Erythroblast (primary cell): ENCODE data around the gene MPRIP.

Source experiments
- DNase-seq, 2 experiments: peaks; one replicate each; lab custom pipeline; 2025; lab: John Stamatoyannopoulos, UW
- GATA1 ChIP-seq: IDR thresholded peaks from 2 replicates; pipeline ENCODE4 v1.6.1; 2011; ENCODE audit warnings: low read depth, mild to moderate bottlenecking, control low read depth, low read length, moderate library complexity
- POLR2A ChIP-seq: IDR thresholded peaks from 2 replicates; pipeline ENCODE4 v1.6.1; 2011; ENCODE audit warnings: mild to moderate bottlenecking, low read length

The MPRIP gene

GRCh38 chr17:17141279-17141678 lies 99.0 kb downstream of the MPRIP start:
- TF ChIP-seq POLR2A: no peak
- no peak for TF ChIP-seq GATA1

GRCh38 chr17:17141860-17142552 lies 99.7 kb downstream of the MPRIP start:
- DNase-seq: peak; percentile 62 to 74
- no peak for TF ChIP-seq GATA1
- no peak for TF ChIP-seq POLR2A

More at GRCh38 chr17:17141279-17141678, 99.0 kb downstream of the MPRIP start:
- DNase-seq: no peak

- DNase-seq: no peak
- no peak for TF ChIP-seq GATA1
- TF ChIP-seq POLR2A: no peak
These were observed 100.3 kb downstream of the MPRIP start for GRCh38 chr17:17142556-17142955.

- TF ChIP-seq POLR2A: no peak
- TF ChIP-seq GATA1: no peak
- no peak for DNase-seq
These were observed 101.2 kb downstream of the MPRIP start for GRCh38 chr17:17143501-17143900.

- no peak for DNase-seq
- TF ChIP-seq GATA1: no peak
- no peak for TF ChIP-seq POLR2A
These were observed 101.8 kb downstream of the MPRIP start for GRCh38 chr17:17144061-17144460.

- DNase-seq: peak; percentile 30 to 53
- TF ChIP-seq POLR2A: no peak
- no peak for TF ChIP-seq GATA1
These were observed 102.8 kb downstream of the MPRIP start for GRCh38 chr17:17144916-17145665.

- DNase-seq: peak; percentile 39 to 54
These were observed 104.6 kb downstream of the MPRIP start for GRCh38 chr17:17146786-17147406.

GRCh38 chr17:17147821-17148220 lies 105.6 kb downstream of the MPRIP start:
- no peak for TF ChIP-seq POLR2A
- TF ChIP-seq GATA1: no peak
- no peak for DNase-seq

More at GRCh38 chr17:17146786-17147406, 104.6 kb downstream of the MPRIP start:
- no peak for TF ChIP-seq GATA1
- TF ChIP-seq POLR2A: no peak

- no peak for DNase-seq
- no peak for TF ChIP-seq GATA1
- no peak for TF ChIP-seq POLR2A
These were observed 107.5 kb downstream of the MPRIP start for GRCh38 chr17:17149520-17150447.

- no peak for DNase-seq
- no peak for TF ChIP-seq GATA1
- no peak for TF ChIP-seq POLR2A
These were observed 108.2 kb downstream of the MPRIP start for GRCh38 chr17:17150448-17150800.

GRCh38 chr17:17151055-17151454 lies 108.8 kb downstream of the MPRIP start:
- no peak for DNase-seq
- TF ChIP-seq GATA1 (no peak), POLR2A (no peak)

GRCh38 chr17:17151541-17151940 lies 109.3 kb downstream of the MPRIP start:
- TF ChIP-seq POLR2A: no peak
- no peak for TF ChIP-seq GATA1
- DNase-seq: no peak

GRCh38 chr17:17151962-17152361 lies 109.7 kb downstream of the MPRIP start:
- DNase-seq: no peak

More at GRCh38 chr17:17151962-17152361, 109.7 kb downstream of the MPRIP start:
- TF ChIP-seq POLR2A: no peak
- TF ChIP-seq GATA1: no peak
